IMR-90 (cell line): ENCODE results near the gene CGN. TPM values are rescaled to one million over a fixed set of nuclear protein-coding genes. Genes with fewer than 3 reads are reported as not detected.

Experiments
- ATAC-seq: fragments of 200-7000 bp; cut with Tn5 transposase; 2 replicates; pipeline ENCODE4 v1.9.1; 2020; ENCODE audit warnings: low read depth, mild to moderate bottlenecking, moderate library complexity
- BruUV-seq: library from RNA; stranded (reverse); fragments of 400-500 nt; replicated peaks from 2 replicates; lab custom pipeline; 2021; lab: Mats Ljungman, UMichigan
- CTCF ChIA-PET: fragments of 300-600 bp; formaldehyde crosslinking; extraction: SDS; loops from one replicate; lab custom pipeline; 2021; ENCODE audit warnings: antibody characterized with exemption; lab: Yijun Ruan, JAX
- POLR2A ChIA-PET: fragments of 300-600 bp; sonication (Branson Sonifier 250); formaldehyde crosslinking; loops from one replicate; lab custom pipeline; 2022; ENCODE audit warnings: antibody characterized with exemption; ENCODE audit not compliant: unreplicated experiment; lab: Charles Lee
- DNase-seq: peaks from one replicate; pipeline ENCODE4 v3.0.0; 2013
- H2AFZ ChIP-seq: replicated peaks from 2 replicates; pipeline ENCODE3; 2013; ENCODE audit warnings: low read length, mild to moderate bottlenecking; ENCODE audit not compliant: poor library complexity
- H2AK5ac ChIP-seq: 2 replicates; pipeline ENCODE4 v1.6.1; 2013; ENCODE audit warnings: low read depth, low read length, inconsistent platforms
- H2AK9ac ChIP-seq: replicated peaks from 2 replicates; pipeline ENCODE3; 2013; ENCODE audit warnings: mild to moderate bottlenecking, low read depth, low read length, moderate library complexity; ENCODE audit not compliant: poor library complexity
- H2BK120ac ChIP-seq: 2 replicates; pipeline ENCODE4 v1.6.1; 2013; ENCODE audit warnings: low read depth, low read length, inconsistent platforms
- H2BK15ac ChIP-seq: 3 replicates; pipeline ENCODE4 v1.6.1; 2013; ENCODE audit warnings: low read depth, low read length, inconsistent platforms
- H2BK20ac ChIP-seq: 2 replicates; pipeline ENCODE4 v1.6.1; 2013; ENCODE audit warnings: low read depth, mild to moderate bottlenecking, inconsistent platforms, low read length, moderate library complexity
- H2BK5ac ChIP-seq: 2 replicates; pipeline ENCODE4 v1.6.1; 2013; ENCODE audit warnings: mild to moderate bottlenecking, low read depth, low read length, inconsistent platforms; ENCODE audit not compliant: poor library complexity, severe bottlenecking
- H3K14ac ChIP-seq: replicated peaks from 2 replicates; pipeline ENCODE4 v1.6.1; 2013; ENCODE audit warnings: low read depth, low read length, inconsistent platforms
- H3K18ac ChIP-seq: 2 replicates; pipeline ENCODE4 v1.6.1; 2013; ENCODE audit warnings: low read depth, low read length, control low read depth
- H3K23ac ChIP-seq: 2 replicates; pipeline ENCODE4 v1.6.1; 2013; ENCODE audit warnings: low read depth, low read length, inconsistent platforms
- H3K27ac ChIP-seq: 2 replicates; pipeline ENCODE4 v1.5.1; 2013; ENCODE audit warnings: mild to moderate bottlenecking, control low read depth, low read length; ENCODE audit not compliant: insufficient read depth
- H3K27me3 ChIP-seq: 2 replicates; pipeline ENCODE4 v1.6.1; 2013; ENCODE audit warnings: low read length; ENCODE audit not compliant: control insufficient read depth, insufficient read depth
- H3K36me3 ChIP-seq: 2 replicates; pipeline ENCODE4 v1.6.1; 2013; ENCODE audit warnings: low read length, mixed read lengths; ENCODE audit not compliant: control insufficient read depth, insufficient read depth
- H3K4ac ChIP-seq: 2 replicates; pipeline ENCODE4 v1.6.1; 2013; ENCODE audit warnings: low read depth, low read length, inconsistent platforms
- H3K4me1 ChIP-seq: 2 replicates; pipeline ENCODE4 v1.6.1; 2013; ENCODE audit warnings: low read length, mixed read lengths; ENCODE audit not compliant: control insufficient read depth, insufficient read depth
- H3K4me2 ChIP-seq: 2 replicates; pipeline ENCODE4 v1.6.1; 2013; ENCODE audit warnings: low read depth, mild to moderate bottlenecking, control low read depth, low read length, moderate library complexity
- H3K4me3 ChIP-seq: 2 replicates; pipeline ENCODE4 v1.5.1; 2013; ENCODE audit warnings: low read depth, mild to moderate bottlenecking, control low read depth, low read length, moderate library complexity; ENCODE audit not compliant: insufficient read depth
- H3K56ac ChIP-seq: 2 replicates; pipeline ENCODE4 v1.6.1; 2013; ENCODE audit warnings: low read length, inconsistent platforms; ENCODE audit not compliant: insufficient read depth; ENCODE audit errors: extremely low read depth
- H3K79me1 ChIP-seq, 2 experiments: 2 replicates each; pipeline ENCODE4 v1.6.1; 2013; ENCODE audit warnings: low read length in 2 of 2, inconsistent platforms in 1 of 2, low read depth in 1 of 2
- H3K9ac ChIP-seq: 2 replicates; pipeline ENCODE4 v1.6.1; 2013; ENCODE audit warnings: low read depth, low read length, control low read depth
- H3K9me1 ChIP-seq: 2 replicates; pipeline ENCODE4 v1.6.1; 2013; ENCODE audit warnings: low read length, inconsistent platforms; ENCODE audit not compliant: insufficient read depth
- H3K9me3 ChIP-seq: 2 replicates; pipeline ENCODE4 v1.6.1; 2013; ENCODE audit warnings: low read length; ENCODE audit not compliant: control insufficient read depth, insufficient read depth
- H4K20me1 ChIP-seq: 2 replicates; pipeline ENCODE4 v1.6.1; 2013; ENCODE audit warnings: low read length, inconsistent platforms; ENCODE audit not compliant: insufficient read depth
- H4K5ac ChIP-seq: 2 replicates; pipeline ENCODE4 v1.6.1; 2013; ENCODE audit warnings: mild to moderate bottlenecking, low read depth, low read length, control low read depth
- H4K8ac ChIP-seq, 2 experiments: 2 replicates each; pipeline ENCODE4 v1.6.1; 2013; ENCODE audit warnings: low read depth in 2 of 2, low read length in 2 of 2, control low read depth in 1 of 2, inconsistent platforms in 1 of 2
- H4K91ac ChIP-seq: 2 replicates; pipeline ENCODE4 v1.6.1; 2013; ENCODE audit warnings: low read depth, low read length, inconsistent platforms; ENCODE audit not compliant: insufficient read depth
- BHLHE40 ChIP-seq: fragments of 150-350 bp; IDR thresholded peaks from 2 replicates; pipeline ENCODE4 v1.6.1; 2016; ENCODE audit warnings: mild to moderate bottlenecking, low read depth, low read length
- CHD1 ChIP-seq: IDR thresholded peaks from 2 replicates; pipeline ENCODE4 v1.6.1; 2012; ENCODE audit warnings: low read depth, low read length, improper control_type of control experiment
- CTCF ChIP-seq: conservative IDR thresholded peaks from 2 replicates; pipeline ENCODE4 v1.5.1; 2012; ENCODE audit warnings: mild to moderate bottlenecking, low read depth, low read length, improper control_type of control experiment
- MAZ ChIP-seq: IDR thresholded peaks from 2 replicates; pipeline ENCODE4 v1.6.1; 2012; ENCODE audit warnings: low read depth, mild to moderate bottlenecking, low read length, improper control_type of control experiment, moderate library complexity, borderline replicate concordance
- MXI1 ChIP-seq: IDR thresholded peaks from 2 replicates; pipeline ENCODE4 v1.6.1; 2012; ENCODE audit warnings: low read depth, mild to moderate bottlenecking, low read length, moderate library complexity, borderline replicate concordance
- WGBS, 2 experiments: methylation state at CpG; one replicate each; pipeline versions ENCODE4 v1.1.5 to v1.1.7; 2013; ENCODE audit warnings: missing lambda C conversion rate in 2 of 2; ENCODE audit not compliant: insufficient read length in 1 of 2; ENCODE audit errors: extremely low coverage in 2 of 2; 5-methylcytosine and 5-hydroxymethylcytosine counted together
- dilution Hi-C: fragments of 300-500 bp; cut with HindIII; formaldehyde crosslinking; loops from one replicate; pipeline ENCODE4 v1.14.3; 2018; ENCODE audit warnings: low sequenced_read_pairs; ENCODE audit not compliant: unreplicated experiment
- in situ Hi-C: fragments of 300-500 bp; cut with MboI; formaldehyde crosslinking; loops from 3 replicates; pipeline ENCODE4 v1.14.3; 2019; ENCODE audit warnings: low sequenced_read_pairs, inconsistent platforms, mixed read lengths
- intact Hi-C: fragments of 100-400 bp; cut with micrococcal nuclease; formaldehyde crosslinking; loops from 2 replicates; pipeline ENCODE4 v1.10.0; 2022
- polyA plus RNA-seq, 3 experiments: library from polyadenylated mRNA; depleted of rRNA; stranded (reverse); fragments of >200 nt; gene quantifications; 2 replicates each; pipeline ENCODE4 v1.2.3, GENCODE V29; 2012; ENCODE audit warnings: low replicate concordance in 1 of 3
- total RNA-seq: library from RNA; depleted of rRNA; stranded (reverse); fragments of >200 nt; gene quantifications from 2 replicates; pipeline ENCODE4 v1.2.3, GENCODE V29; 2012

The CGN gene
- total and polyA plus RNA-seq, 2 of the 4 experiments (the other 2 are of a cell fraction), result 0.34 to 0.36 TPM

- ChIA-PET POLR2A (no interaction called here), CTCF (no interaction called here)
- no peaks in the 10 kb centered on the region; the same call in 1 of the 2 replicates for H3K4me1 ChIP-seq
- no peak overlapping the region for H2BK20ac ChIP-seq
- intact Hi-C loops, result no loop called here
- H2AK5ac ChIP-seq, result no peak overlapping the region
- H2AFZ ChIP-seq, result no peak overlapping the region
- H3K9me1 ChIP-seq, result no peaks in the 10 kb centered on the region
- no peak overlapping the region for H3K14ac ChIP-seq
- no peak for DNase-seq
- H3K4me2 ChIP-seq, result no peak overlapping the region
- no peaks in the 10 kb centered on the region for H3K36me3 ChIP-seq
- H2AK9ac ChIP-seq, result no peak overlapping the region
- H4K91ac ChIP-seq, result no peak overlapping the region
- no peak overlapping the region for H3K23ac ChIP-seq
- in situ Hi-C loops, result no loop called here
- no peak overlapping the region for H3K56ac ChIP-seq
- TF ChIP-seq CTCF (no peak), CHD1 (no peak), MAZ (no peak), BHLHE40 (no peak), MXI1 (no peak)
- no peak overlapping the region for H2BK15ac ChIP-seq
- H3K9me3 ChIP-seq, result peaks cover 2% of the 10 kb centered on the region; the same call in 1 of the 2 replicates
- H4K5ac ChIP-seq, result no peak overlapping the region
- 80% methylated on average over 1 of the region's 3 CpGs; no CpG with 5 or more reads in 1 of the 2 experiments for WGBS, 2 experiments
- no peaks in the 10 kb centered on the region for H3K27me3 ChIP-seq
- H3K4ac ChIP-seq, result no peak overlapping the region
- no peaks in the 10 kb centered on the region for H4K20me1 ChIP-seq
- H3K4me3 ChIP-seq, result no peak overlapping the region
- H2BK120ac ChIP-seq, result no peak overlapping the region
- H3K27ac ChIP-seq, result no peak overlapping the region
- no peaks in the 10 kb centered on the region; a peak in 1 of 4 replicates for H3K79me1 ChIP-seq
- no peak overlapping the region for H2BK5ac ChIP-seq
- no TSS peak for BruUV-seq
- no peak for ATAC-seq
- no peak overlapping the region for H3K18ac ChIP-seq
- dilution Hi-C loops, result no loop called here
- no peak overlapping the region for H4K8ac ChIP-seq
- no peak overlapping the region for H3K9ac ChIP-seq
Observed at GRCh38 chr1:151477066-151477465, 34.1 kb upstream of the CGN start.
